Measurements from ENCODE around the gene MAMLD1.

DNA sequence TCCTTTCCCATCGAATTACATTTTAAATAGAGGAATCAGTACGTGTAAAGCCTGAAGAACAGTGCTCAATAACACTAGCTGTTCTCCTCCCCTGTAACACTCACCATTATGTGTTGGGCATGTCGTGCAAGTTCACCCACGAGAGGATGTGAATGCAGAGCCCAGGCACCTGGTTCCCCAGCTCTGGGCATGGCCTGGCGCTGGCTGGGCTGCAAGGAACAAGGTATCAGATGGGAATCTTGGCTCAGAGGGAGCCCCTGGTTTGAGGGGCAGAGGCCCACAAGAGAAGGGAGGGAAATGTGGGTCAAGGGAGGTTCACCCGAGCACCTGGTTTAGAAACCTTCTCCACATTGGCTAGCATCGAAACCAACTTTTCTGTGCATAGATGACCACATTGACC lies 163.6 kb downstream of the MAMLD1 start:
- TF ChIP-seq GATA3 (IDR thresholded peaks at IDR 0.05; ENCODE audit: low read depth, low read length) = no peak
- TF ChIP-seq GATA2 (IDR thresholded peaks at IDR 0.05; ENCODE audit: low read depth, low read length) = no peak
